ENCODE measurements around the gene BRSK1. TPM values are rescaled to one million over a fixed set of nuclear protein-coding genes. Genes with fewer than 3 reads are reported as not detected.

Gene BRSK1
- total RNA-seq, 2 donors from 2014 or later, result 6.7 to 8.4 TPM

DNA sequence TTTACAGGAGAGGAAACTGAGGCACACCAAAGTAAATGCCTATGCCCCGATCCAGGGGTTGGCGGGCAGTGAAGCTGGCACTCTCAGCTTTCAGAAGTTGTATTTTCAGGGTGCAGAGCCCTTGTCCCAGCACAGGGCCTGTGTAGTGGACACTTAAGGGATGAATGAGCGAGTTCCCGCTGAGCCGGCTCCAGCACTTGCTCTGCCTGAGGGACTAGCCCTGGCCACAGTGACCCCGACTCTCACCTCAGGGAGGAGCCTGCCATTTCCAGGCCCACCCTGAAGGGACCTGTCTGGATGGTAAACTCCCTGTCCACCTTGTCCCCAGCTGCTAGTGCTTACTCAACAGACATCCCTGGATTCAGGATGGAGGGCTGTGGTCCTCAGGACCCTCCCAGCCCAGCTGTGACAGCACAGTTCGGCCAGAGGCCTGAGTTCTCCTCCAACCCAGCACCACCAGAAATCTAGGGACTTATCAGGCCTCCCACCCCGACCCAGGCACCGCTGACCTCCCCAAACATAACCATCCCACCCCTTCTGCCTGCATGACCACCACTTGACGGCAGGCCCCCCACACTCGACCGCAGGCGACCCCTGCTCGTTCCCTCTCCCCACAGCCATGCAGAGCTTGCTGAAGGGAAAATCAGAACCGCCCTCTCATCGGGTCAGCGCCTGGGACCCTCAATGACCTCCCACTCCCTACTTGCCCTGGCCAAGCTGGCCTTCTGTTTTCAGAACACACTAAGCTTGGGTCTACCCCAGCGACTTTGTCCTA is 33.3 kb upstream of the BRSK1 start:
- ATAC-seq (no peak), DNase-seq (ENCODE audit: low spot score in 2 of 2) (no peak)
- Mint-ChIP-seq H3K36me3 (peaks cover 17 to 36% of the 10 kb centered on the region in 2 donors), H3K27ac (peak overlapping the region; percentile 97 to 99), H3K9me3 (no peaks in the 10 kb centered on the region)

DNA sequence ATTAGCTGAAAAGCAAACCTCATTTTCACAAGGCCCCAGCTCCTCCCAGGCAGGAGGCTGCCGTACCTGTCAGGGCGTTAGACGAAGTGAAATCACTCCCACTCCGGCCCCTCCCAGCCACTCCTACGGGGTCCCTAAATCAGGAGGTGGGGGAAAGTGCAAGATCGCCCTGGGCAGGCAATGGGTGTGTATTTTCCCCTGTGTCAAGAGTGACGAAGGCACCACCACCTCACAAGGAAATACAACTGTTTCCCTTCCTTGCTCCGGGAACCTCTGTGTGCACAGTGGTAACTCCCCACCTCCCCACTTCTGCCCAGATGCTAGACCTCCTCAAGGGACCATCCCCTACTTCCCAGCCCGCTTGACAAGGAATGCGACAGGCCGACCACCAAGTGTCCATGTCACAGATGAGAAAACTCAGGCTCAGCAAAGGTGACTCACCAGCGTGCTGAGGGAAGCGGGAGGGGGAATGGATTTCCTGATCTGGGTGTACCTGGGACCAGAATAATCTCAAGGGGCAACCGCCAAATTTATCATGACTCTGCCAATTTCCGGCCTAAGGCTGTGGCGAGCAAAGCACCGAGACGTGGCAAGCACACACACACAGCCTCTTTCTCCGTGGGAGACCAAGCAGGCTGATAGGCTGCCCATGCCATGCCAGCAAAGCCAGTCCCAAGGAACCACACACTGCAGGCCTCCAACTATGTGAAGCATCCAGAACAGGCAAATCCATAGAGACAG is 32.3 kb upstream of the BRSK1 start:
- Mint-ChIP-seq H3K27ac (peak overlapping the region; percentile 97 to 99), H3K9me3 (no peaks in the 10 kb centered on the region), H3K36me3 (peaks cover 28 to 47% of the 10 kb centered on the region in 2 donors)
- DNase-seq (ENCODE audit: low spot score in 2 of 2), result peak; percentile 34 to 82
- peak in 1 of 2 donors; percentile 52 for ATAC-seq

DNA sequence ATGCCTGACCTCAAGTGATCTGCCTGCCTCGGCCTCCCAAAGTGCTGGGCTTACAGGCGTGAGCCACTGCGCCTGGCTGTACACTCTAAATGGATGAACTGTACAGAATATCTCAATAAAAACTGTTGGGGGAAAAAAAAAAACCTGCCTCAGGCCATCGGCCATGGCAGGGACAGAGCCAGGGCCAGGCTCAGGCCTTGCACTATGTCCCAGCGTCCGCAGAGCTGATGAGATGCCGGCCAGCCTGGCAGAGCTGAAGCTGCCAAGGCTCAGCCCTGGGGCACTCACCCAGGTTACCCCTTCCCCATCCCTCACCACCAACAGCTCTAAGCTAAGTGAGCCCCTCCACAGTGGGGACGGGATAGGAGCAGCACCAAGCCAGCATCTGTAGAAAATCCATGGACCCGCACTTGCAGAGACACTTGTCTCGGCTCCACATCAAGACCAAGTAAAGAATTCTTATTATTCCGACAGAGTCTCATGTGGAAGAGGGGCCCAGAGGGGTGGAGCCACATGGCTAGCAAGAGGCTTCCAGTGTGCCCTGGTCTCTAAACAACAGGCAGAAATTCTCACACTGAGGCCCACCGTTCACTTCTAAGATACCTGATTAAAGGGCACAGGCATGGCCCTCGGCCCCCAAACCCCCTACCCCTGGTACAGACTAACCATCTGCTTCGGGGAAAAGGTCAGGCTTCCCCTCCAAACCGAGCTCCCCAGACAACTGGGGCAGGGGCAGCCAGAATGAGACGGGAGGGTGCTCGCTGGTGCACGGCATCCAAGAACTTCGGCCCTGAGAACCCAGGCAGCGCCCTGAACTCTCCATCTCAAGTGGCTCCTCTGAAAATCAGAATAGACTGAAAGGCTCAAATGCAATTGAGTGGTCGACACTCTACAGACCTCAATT is 30.8 kb upstream of the BRSK1 start:
- no peak for DNase-seq (ENCODE audit: low spot score in 2 of 2)
- peaks cover 40 to 62% of the 10 kb centered on the region in 2 donors for H3K36me3 Mint-ChIP-seq

DNA sequence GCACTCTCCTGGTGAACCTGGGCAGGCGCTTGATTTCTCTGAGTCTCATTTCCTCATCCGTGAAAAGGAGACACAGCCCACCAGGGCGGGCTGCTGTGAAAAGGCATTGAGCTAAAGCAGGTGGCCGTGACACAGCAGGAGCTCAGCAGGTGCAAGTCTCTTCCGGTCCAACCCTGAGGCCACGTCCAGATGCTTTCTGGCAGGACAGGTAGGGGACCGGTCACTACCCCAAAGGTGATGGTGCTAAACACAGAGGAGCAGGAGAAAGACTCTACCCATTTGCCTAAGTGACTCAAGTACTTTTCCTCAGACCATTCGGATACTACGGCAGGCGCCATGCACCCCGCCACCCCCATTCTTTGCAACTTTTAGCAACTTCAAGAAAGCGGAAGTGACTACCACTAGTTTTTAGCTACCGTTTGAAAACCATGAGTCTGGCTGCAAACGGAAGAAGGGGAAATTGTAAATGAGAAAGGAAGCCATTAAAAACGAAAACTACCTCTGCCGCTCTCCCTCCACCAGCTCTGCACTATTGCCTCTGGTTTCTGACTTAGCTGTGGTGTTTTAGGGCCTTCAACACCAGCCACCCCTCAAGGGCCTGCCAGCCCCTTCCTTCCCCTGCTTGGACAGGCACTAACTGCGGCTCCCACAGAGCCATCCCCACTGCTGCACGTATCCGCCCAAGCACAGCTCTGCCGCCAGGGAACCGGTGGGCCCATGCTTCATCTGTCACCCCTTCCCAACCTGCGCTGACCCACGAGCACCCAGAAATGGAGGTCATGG is 29.8 kb upstream of the BRSK1 start:
- Mint-ChIP-seq H3K36me3 (peaks cover 43 to 64% of the 10 kb centered on the region in 2 donors), H3K27ac (peak overlapping the region; percentile 97), H3K9me3 (no peaks in the 10 kb centered on the region)
- peak; percentile 28 to 37 for ATAC-seq
- DNase-seq (ENCODE audit: low spot score in 2 of 2), result peak; percentile 55 to 74

More for the DNA sequence above, 30.8 kb upstream of the BRSK1 start:
- no peaks in the 10 kb centered on the region for H3K9me3 Mint-ChIP-seq
- H3K27ac Mint-ChIP-seq, result peak overlapping the region; percentile 97
- no peak for ATAC-seq

DNA sequence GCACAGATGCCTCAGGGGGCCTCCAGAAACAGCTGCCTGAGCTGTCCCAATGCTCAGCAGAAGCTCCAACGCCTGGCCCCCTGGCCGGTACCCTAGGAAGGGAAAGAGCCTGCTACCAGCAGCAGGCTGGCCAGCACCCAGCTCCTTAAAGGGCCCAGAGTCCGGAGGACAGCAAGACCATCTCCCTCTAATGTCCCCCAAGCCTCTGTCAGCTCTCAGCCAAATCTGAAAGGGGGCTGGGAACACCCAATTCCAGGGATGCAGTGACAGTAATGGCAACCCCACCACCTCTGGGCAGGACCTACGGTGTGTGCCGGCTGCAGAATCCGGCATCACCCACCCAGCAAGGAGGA is 29.2 kb upstream of the BRSK1 start:
- Mint-ChIP-seq H3K9me3 (no peaks in the 10 kb centered on the region), H3K36me3 (peaks cover 49 to 64% of the 10 kb centered on the region in 2 donors), H3K27ac (peak overlapping the region; percentile 97)
- no peak for DNase-seq (ENCODE audit: low spot score in 2 of 2)
- no peak for ATAC-seq

DNA sequence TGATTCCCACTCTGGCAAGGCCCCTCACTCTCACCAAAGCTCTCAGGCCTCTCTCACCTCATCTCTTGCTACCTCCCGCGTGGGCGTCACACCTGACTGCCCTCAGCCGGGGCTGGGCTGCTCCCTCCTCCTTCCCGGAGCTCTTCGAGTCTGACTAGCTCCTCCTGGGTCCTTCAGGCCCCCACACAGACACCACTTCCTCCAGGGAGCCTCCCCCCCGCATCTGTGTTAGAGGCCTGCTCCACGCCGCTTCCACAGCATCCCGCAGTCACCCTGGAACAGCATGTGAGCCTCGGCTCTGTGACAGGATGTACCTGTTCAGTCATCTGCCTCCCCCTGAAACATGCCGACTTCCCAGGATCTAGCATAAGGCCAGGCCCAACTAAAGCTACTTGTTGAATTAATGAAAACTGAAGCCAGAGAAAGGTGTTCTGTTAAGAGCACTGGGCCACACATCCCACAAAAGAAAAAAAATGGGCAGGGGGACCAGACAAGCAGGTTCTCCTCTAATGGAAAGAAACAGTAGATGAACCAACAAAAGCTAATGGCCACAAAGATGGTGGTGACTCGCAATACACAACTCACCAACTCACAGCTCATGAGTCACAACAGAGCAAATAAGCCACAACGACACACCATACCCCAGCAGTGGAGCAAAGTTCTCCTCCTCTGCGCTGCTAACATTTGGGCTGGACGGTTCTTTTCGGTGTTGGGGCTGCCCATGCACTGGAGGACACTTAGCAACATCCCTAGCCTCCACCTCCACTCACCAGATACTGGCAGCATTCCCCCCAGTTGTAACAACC is 28.0 kb upstream of the BRSK1 start:
- DNase-seq (ENCODE audit: low spot score in 2 of 2) (peak; percentile 51 to 71), ATAC-seq (peak; percentile 14 to 44)
- no peaks in the 10 kb centered on the region for H3K9me3 Mint-ChIP-seq
- H3K36me3 Mint-ChIP-seq, result peaks cover 48 to 61% of the 10 kb centered on the region in 2 donors
- H3K27ac Mint-ChIP-seq, result peak overlapping the region; percentile 97

DNA sequence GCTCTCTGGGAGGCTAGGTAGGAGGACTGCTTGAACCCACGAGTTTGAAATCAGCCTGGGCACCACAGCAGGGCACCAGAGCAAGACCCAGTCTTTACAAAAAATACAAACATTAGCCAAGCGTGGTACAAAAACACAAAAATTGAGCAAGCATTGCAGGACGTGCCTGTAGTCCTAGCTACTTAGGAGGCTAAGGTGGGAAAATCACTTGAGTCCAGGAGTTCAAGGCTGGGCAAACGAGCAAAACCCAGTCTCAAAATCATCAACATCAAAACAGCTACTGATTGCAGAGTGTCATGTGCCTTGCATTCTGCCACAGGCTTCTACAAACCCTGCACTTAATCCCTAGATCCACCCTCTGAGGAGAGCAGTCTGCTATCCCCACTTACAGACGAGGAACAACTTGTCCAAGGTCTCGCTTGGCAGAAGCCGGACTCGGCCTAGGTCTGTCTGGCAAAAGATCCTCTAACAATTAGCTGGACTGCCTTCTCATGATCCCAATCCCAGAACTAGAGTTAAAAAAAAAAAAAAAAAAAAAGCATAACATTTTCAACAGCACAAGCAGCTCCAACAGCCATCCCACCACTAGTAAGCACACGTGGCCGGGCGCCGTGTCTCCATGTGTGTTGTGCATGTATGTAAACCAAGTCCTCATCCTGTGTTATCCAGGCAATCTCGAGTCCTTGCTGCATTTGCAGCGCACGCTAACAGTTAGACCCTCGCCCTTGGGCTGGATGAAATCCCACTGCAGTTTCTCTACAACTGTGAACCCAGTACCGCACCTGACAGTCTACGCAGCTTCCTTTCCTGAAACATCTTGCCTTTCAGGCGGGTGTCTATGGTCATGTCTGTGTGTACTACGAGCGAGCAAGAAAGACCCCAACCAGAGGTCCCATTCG is 27.0 kb upstream of the BRSK1 start:
- DNase-seq (ENCODE audit: low spot score in 2 of 2) (no peak), ATAC-seq (no peak)
- no peaks in the 10 kb centered on the region for H3K9me3 Mint-ChIP-seq
- H3K27ac Mint-ChIP-seq, result peak overlapping the region; percentile 97
- peaks cover 43 to 54% of the 10 kb centered on the region in 2 donors for H3K36me3 Mint-ChIP-seq

DNA sequence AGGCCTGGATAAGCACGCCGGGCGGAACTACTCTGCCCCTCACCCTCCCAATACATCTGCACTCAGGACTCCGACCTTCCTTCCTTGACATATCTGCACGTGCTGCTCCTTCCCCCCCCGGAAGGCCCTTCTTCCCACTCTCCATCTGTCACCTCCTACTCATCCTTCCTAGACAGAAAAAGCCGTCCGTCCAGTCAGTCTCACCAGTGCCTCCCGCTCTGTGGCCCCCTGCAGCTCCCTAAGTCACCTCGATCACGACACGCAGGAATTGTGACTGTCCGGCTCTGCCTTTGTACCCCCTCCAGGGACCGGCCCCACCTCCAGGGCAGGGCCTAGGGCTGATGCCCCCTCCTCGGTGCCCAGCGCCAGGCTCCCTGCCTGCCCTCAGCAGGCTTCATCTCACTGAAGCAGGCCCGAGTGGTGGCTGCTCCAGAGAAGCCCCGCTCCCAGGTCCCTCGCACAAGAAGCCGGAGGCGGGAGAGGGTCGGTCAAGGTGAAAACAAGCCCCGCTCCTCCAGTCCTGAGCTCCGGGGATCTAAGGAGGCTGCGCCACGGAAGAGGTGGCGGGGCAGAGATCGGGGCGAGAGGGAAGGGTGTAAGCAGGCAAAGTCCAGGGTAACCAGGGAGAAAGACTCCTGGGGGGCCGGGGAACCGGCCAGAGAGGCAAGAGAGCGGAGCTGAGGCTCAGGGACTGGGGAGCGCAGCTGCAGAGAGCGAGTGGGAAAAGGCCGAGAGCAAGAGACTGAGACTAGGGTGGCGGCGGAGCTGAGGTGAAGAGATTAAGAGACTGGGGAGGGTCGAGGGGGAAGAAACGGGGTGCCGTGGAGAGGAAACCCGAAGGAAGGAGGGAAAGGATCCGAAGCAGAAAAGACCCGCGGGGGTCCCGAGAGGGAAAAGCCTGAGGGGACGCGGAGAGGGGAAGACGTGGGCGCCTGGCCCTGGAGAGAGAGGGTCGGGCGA is 26.1 kb upstream of the BRSK1 start:
- peak overlapping the region; percentile 97 for H3K27ac Mint-ChIP-seq
- ATAC-seq (no peak), DNase-seq (ENCODE audit: low spot score in 2 of 2) (peak in 1 of 2 donors; percentile 25)
- H3K36me3 Mint-ChIP-seq, result peaks cover 43 to 57% of the 10 kb centered on the region in 2 donors
- H3K9me3 Mint-ChIP-seq, result no peaks in the 10 kb centered on the region

DNA sequence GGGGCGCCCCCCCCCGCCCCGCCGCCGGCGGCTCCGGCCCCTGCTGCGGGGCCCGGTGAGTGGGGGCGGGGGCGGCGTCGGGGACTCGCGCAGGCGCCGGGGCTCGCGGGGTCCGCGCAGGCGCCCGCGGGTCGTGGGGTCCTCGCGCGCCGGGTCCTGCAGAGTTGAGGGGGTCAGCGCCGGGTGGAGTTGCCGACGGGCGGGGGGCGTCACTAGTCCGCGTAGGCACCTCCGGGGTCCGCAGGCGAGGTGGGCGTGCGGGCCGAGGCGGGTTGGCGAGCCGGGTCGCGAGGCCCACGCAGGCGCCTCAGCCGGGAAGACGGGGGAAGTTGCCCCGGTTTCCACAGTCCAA is 25.3 kb upstream of the BRSK1 start:
- H3K36me3 Mint-ChIP-seq, result peaks cover 43 to 53% of the 10 kb centered on the region in 2 donors
- ATAC-seq (peak in 1 of 2 donors; percentile 19), DNase-seq (ENCODE audit: low spot score in 2 of 2) (peak in 1 of 2 donors; percentile 46)
- peak overlapping the region in 1 of 2 donors; percentile 97 for H3K27ac Mint-ChIP-seq
- no peaks in the 10 kb centered on the region for H3K9me3 Mint-ChIP-seq

DNA sequence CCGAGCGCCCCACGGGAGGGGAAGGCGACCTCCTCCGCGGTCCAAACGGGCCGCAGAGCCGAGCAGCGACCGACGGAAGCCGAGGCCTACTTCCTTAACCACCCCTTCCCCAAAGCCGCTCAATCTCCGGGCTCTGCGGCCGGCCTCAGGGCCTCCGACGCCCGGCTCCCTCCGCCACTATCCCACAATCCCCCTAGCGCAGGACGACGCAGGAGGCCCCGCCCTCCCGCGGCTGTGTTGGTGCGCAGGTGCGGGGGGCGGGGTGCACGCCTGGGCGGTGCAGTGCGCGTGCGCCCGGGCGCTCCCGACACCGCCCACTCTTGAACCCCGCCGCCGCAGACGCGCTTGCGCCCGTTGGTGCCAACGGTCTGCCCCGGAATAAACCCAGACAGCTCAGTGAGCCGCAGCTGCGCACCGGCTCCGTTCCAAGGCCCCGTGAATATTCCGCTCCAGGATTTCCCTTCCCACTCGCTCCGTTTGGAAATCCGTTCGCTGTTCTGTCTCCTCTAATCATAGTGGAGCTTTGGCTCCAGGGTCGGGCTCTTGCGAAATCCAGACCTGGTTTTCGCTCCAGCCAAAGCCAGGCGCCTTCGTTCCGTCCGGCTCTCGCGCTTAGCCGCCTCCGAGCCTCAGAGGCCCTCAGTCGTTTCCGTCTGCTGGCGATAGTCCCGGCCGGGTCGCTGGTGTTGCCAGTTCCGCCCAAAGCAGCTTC is 24.8 kb upstream of the BRSK1 start, which contains the start of gene PPP6R1:
TSS of gene PPP6R1 (minus strand) at position 190 of the 712 bp plus-strand sequence. CDS start 11,914 bp downstream, outside the sequence.
- H3K9me3 Mint-ChIP-seq, result no peaks in the 10 kb centered on the region

DNA sequence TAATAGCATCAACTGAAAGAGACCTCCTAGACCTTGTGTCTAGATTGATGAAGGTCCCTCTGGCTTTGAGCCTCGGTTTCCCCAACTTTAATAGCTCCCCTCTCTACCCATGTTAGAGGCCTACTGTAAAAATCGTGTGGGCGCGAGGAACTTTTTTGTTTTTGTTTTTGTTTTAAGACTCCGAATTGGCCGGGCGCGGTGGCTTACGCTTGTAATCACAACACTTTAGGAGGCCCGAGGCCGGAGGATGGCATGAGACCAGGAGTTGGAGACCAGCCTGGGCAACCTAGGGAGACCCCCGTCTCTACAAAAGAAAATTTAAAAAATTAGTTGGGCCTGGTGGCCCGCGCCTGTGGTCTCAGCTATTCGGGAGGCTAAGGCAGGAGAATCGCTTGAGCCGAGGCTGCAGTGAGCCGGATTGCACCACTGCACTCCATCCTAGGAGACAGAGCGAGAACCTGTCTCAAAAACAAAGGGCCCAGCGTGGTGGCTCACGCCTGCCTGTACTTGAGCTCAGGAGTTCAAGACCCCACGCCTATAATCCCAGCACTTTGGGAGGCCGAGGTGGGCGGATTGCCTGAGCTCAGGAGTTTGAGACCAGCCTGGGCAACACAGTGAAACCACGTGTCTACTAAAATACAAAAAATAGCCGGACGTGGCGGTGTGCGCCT is 24.1 kb upstream of the BRSK1 start:
- Mint-ChIP-seq H3K9me3 (no peaks in the 10 kb centered on the region), H3K27ac (peak overlapping the region; percentile 91 to 97), H3K36me3 (peaks cover 39 to 41% of the 10 kb centered on the region in 2 donors)
- DNase-seq (ENCODE audit: low spot score in 2 of 2) (no peak), ATAC-seq (no peak)

More for the DNA sequence above, 24.8 kb upstream of the BRSK1 start, which contains the start of gene PPP6R1:
- peak within 1 kb of the TSS; percentile 97 for H3K27ac Mint-ChIP-seq
- ATAC-seq (peak; percentile 75 to 83), DNase-seq (ENCODE audit: low spot score in 2 of 2) (peak; percentile 95 to 98)
- H3K36me3 Mint-ChIP-seq, result peaks cover 43 to 48% of the 10 kb centered on the region in 2 donors

DNA sequence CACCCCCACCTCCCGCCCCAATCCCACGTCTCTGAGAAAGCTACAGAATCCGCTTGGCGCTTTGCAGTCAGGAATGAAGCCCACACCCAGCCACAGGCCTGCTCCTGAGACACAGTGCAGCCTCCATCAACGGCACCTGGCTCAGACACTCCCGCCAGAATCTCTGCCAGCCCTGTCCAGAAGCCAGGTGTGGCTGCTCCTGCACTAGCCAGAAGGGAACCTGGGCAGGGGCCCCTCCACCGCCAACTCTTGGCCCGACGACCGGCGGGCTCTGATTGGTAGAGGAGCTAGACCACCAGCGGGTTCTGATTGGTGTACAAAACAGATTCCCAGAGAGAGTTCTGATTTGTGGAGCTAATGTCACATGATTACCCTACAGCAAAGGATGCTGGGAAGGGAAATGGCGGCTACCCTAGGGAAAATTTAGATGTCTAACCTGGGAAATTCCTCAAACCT is 22.1 kb upstream of the BRSK1 start:
- Mint-ChIP-seq H3K27ac (no peak overlapping the region), H3K36me3 (peaks cover 25 to 27% of the 10 kb centered on the region in 2 donors), H3K9me3 (peaks cover 6% of the 10 kb centered on the region in 2 donors)
- ATAC-seq (no peak), DNase-seq (ENCODE audit: low spot score in 2 of 2) (no peak)

Measured in activated naive CD4-positive, alpha-beta T cell treated with anti-CD3 and anti-CD28 coated beads, Interleukin-2, amount 50 U/mL, for 72 hours (primary cell).